Measurements from ENCODE around the gene PLEKHA4. TPM values are rescaled to one million over a fixed set of nuclear protein-coding genes. Genes with fewer than 3 reads are reported as not detected.

PLEKHA4 gene
- total and polyA plus RNA-seq, 9 of the 15 experiments (the other 6 are each of a cell fraction or from before 2014, with no cell fraction given) = 0.07 to 30.8 (median 11.4) TPM

- no peak for TF ChIP-seq CTCFL (IDR thresholded peaks at IDR 0.05; ENCODE audit: borderline replicate concordance, insufficient read depth, low read depth, low read length, poor library complexity, severe bottlenecking)
- no peak for TF ChIP-seq NFE2 (IDR thresholded peaks at IDR 0.05; ENCODE audit: low read depth)
- no peak for TF ChIP-seq RBM39 (optimal IDR thresholded peaks at IDR 0.05; ENCODE audit: low read depth, low read length)
- TF ChIP-seq ZNF316 (IDR thresholded peaks at IDR 0.05) = no peak; the same call in 1 of the 2 replicates
- peak; percentile 6 to 32; a peak in 1 of 4 replicates for TF ChIP-seq KDM1A (IDR thresholded peaks at IDR 0.05)
- no peak for TF ChIP-seq ESRRB (CRISPR knock-in tag; IDR thresholded peaks at IDR 0.05; ENCODE audit: borderline replicate concordance)
- TF ChIP-seq CBFB (CRISPR knock-in tag; IDR thresholded peaks at IDR 0.05) = no peak
- no peak for TF ChIP-seq ZBTB12 (CRISPR knock-in tag; IDR thresholded peaks at IDR 0.05)
- TF ChIP-seq FOXJ3 (CRISPR knock-in tag; IDR thresholded peaks at IDR 0.05) = no peak
- TF ChIP-seq ZNF133 (CRISPR knock-in tag; IDR thresholded peaks at IDR 0.05) = no peak
- no peak for TF ChIP-seq MAFK (IDR thresholded peaks at IDR 0.05; ENCODE audit: low read length)
- TF ChIP-seq ZBTB49 (CRISPR knock-in tag; IDR thresholded peaks at IDR 0.05; ENCODE audit: borderline replicate concordance) = no peak
- TF ChIP-seq PRDM10 (IDR thresholded peaks at IDR 0.05; ENCODE audit: partially characterized antibody) = no peak
- no peak for TF ChIP-seq CTBP1 (IDR thresholded peaks at IDR 0.05; ENCODE audit: borderline replicate concordance)
- TF ChIP-seq ZNF184 (CRISPR knock-in tag; IDR thresholded peaks at IDR 0.05) = no peak
- TF ChIP-seq HNRNPH1 (optimal IDR thresholded peaks at IDR 0.05; ENCODE audit: low read depth, low read length) = no peak
- TF ChIP-seq TCF7 (IDR thresholded peaks at IDR 0.05; ENCODE audit: borderline replicate concordance) = no peak
- TF ChIP-seq RHOXF2B (CRISPR knock-in tag; conservative IDR thresholded peaks at IDR 0.05) = no peak
- TF ChIP-seq MEF2A (IDR thresholded peaks at IDR 0.05; ENCODE audit: control insufficient read depth, low read depth, low read length) = no peak
- TF ChIP-seq TBL1XR1 (IDR thresholded peaks at IDR 0.05; ENCODE audit: low read length in 2 of 2) = no peak
These were observed at the start of gene PLEKHA4 (continued) for GRCh38 chr19:48868114-48868886.
